ENCODE data around the gene C1QL2.

C1QL2 gene

DNA sequence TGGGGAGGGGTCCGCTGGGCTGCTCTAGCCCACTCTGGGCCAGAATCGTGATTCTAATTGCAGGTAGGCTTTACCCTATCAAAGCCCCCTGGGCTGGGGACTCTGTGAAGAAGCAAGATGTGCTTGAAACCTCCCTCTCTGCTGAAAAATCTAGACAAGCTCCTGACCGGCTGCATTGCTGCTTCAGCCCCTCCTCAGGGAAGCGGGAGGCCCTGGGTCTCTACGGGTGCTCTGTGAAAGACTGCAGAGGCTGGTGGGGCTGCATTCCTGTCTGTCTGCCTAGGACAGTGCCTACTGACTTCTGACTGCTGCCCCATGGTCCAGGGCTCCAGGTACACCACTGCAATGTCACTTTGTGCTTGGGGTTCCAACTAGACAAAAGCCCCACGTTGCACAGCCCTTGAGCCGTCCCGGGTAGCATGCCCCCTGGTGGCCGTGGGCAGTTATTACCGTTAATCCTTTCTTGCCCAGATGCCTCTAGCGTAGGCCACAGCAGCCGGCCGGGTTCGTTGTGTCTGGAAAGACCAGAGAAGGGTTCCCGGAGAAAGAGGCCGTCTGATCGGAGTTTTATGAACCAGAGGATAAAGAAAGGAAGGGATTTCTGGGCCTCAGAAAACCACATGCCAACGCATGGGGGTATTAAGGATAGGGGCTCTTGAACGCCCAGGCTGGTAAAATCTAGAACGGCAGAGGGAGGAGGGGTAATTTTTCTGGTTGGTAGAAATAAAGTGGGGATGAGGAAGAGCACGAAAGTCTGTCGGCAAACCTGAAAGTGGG is 15.9 kb upstream of the C1QL2 start:
- TF ChIP-seq, protein P1, sequence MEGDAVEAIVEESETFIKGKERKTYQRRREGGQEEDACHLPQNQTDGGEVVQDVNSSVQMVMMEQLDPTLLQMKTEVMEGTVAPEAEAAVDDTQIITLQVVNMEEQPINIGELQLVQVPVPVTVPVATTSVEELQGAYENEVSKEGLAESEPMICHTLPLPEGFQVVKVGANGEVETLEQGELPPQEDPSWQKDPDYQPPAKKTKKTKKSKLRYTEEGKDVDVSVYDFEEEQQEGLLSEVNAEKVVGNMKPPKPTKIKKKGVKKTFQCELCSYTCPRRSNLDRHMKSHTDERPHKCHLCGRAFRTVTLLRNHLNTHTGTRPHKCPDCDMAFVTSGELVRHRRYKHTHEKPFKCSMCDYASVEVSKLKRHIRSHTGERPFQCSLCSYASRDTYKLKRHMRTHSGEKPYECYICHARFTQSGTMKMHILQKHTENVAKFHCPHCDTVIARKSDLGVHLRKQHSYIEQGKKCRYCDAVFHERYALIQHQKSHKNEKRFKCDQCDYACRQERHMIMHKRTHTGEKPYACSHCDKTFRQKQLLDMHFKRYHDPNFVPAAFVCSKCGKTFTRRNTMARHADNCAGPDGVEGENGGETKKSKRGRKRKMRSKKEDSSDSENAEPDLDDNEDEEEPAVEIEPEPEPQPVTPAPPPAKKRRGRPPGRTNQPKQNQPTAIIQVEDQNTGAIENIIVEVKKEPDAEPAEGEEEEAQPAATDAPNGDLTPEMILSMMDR (conservative IDR thresholded peaks at IDR 0.05; ENCODE audit: low read depth, low read length): peak; percentile 83
- DNase-seq (ENCODE audit: low read depth): no peak
- no peak overlapping the region for H3K4me3 ChIP-seq (ENCODE audit: low read length)

- TF ChIP-seq, protein P1 (conservative IDR thresholded peaks at IDR 0.05; ENCODE audit: low read depth, low read length): no peak
These were observed 15.1 kb upstream of the C1QL2 start for GRCh38 chr2:119173556-119174060.

GRCh38 chr2:119170504-119170903 is 12.0 kb upstream of the C1QL2 start:
- H3K4me3 ChIP-seq (ENCODE audit: low read length): no peak overlapping the region
- TF ChIP-seq, protein P1 (conservative IDR thresholded peaks at IDR 0.05; ENCODE audit: low read depth, low read length): no peak
- DNase-seq (ENCODE audit: low read depth): no peak

More at GRCh38 chr2:119173556-119174060, 15.1 kb upstream of the C1QL2 start:
- no peak overlapping the region for H3K4me3 ChIP-seq (ENCODE audit: low read length)
- no peak for DNase-seq (ENCODE audit: low read depth)

GRCh38 chr2:119169717-119170116 is 11.2 kb upstream of the C1QL2 start:
- no peak overlapping the region for H3K4me3 ChIP-seq (ENCODE audit: low read length)
- TF ChIP-seq, protein P1 (conservative IDR thresholded peaks at IDR 0.05; ENCODE audit: low read depth, low read length): no peak
- no peak for DNase-seq (ENCODE audit: low read depth)

DNA sequence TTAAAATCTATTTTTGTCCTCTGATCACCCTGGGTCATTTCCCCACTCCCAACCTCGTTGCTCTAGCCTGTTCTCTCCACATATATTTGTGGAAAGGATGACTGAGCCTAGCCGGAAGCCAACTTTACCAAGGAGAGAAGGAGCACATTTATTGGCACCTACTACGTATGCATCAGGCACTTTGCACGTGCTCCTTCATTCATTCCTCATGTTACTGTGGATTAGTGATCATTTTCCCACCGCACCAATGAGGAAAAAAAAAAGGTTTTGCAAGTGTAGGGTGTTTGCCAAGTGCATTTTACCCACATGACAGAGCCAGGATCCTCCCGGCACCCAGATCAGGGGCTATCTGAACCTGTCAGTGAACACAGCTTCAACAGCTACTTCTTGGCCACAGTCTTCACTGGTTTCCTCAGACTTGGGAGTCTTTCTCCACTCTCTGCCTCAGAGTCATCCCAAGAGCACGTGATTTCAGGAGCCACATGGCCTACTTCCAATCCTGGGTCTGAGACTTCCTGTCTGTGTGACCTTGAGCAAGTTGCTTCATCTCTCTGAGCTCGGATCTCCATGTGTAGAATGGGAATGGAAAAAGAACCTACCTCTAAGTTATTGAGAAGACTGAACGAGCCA is 1.9 kb upstream of the C1QL2 start:
- no peak for DNase-seq (ENCODE audit: low read depth)
- H3K4me3 ChIP-seq (ENCODE audit: low read length): no peak overlapping the region
- TF ChIP-seq, protein P1 (conservative IDR thresholded peaks at IDR 0.05; ENCODE audit: low read depth, low read length): no peak

GRCh38 chr2:119157850-119158511 is 570 bp downstream of the C1QL2 start:
- TF ChIP-seq, protein P1 (conservative IDR thresholded peaks at IDR 0.05; ENCODE audit: low read depth, low read length): no peak
- H3K4me3 ChIP-seq (ENCODE audit: low read length): no peak overlapping the region
- no peak for DNase-seq (ENCODE audit: low read depth)

Measured in retinal pigment epithelial cell (primary cell).